Right lobe of liver (tissue), 4 donors: ENCODE data around the gene AMPH.

ENCODE experiments used
- CTCF ChIP-seq, 4 donors: fragments of 200-600 bp in 3 of 4; fragments of 450-650 bp in 1 of 4; IDR thresholded peaks; one replicate each; pipeline versions ENCODE4 v1.5.1 to v1.8.0; 2016 to 2022; ENCODE audit warnings: antibody characterized with exemption in 4 of 4, mild to moderate bottlenecking in 2 of 4
- POLR2A ChIP-seq: fragments of 450-650 bp; IDR thresholded peaks from one replicate; pipeline ENCODE4 v1.6.1; 2017; ENCODE audit warnings: antibody characterized with exemption, mild to moderate bottlenecking
- donor health status: DM: no; HTN: no; CAD: no.
- donor health status: DM: no; HTN: no; CAD: no.
- donor health status: DM: no; HTN: yes; CAD: no.

DNA sequence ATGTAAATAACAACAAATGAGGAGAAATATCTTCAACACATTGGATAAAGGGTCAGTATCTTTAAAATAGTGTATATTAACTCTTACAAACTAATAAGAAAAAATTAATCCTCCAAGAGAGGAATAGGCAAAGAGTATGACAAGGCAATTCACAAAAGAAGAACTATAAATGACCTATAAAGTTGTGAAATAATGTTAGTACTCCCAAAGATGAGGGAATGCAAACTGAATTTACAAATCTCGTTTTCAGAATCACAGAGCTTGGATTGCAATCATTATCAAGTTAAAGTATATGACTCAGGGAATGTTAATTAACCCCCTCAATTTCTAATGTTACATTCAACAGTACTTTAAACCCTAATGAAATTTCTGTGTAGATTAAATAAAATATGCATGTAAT lies 270.4 kb downstream of the AMPH start:
- TF ChIP-seq CTCF (IDR thresholded peaks at IDR 0.05) (no peak), POLR2A (no peak)
